ENCODE results near the gene LRRC9.

DNA sequence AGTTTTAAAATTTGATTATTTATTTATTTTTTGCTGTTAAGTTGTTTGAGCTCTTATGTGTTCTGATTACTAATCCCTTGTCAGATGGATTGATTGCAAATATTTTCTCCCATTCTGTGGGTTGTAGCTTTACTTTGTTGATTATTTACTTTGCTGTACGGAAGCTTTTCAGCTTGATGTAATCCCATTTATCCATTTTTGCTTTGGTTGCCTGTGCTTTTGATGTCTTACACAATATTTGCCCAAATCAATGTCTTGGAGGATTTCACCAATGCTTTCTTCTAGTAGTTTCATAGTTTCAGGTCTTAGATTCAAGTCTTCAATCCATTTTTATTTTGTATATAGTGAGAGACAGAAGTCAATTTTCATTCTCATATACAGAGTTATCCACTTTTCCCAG lies 115.2 kb downstream of the LRRC9 start:
- TF ChIP-seq EP300 (IDR thresholded peaks at IDR 0.05; ENCODE audit: borderline replicate concordance): no peak
- TF ChIP-seq, protein P1, sequence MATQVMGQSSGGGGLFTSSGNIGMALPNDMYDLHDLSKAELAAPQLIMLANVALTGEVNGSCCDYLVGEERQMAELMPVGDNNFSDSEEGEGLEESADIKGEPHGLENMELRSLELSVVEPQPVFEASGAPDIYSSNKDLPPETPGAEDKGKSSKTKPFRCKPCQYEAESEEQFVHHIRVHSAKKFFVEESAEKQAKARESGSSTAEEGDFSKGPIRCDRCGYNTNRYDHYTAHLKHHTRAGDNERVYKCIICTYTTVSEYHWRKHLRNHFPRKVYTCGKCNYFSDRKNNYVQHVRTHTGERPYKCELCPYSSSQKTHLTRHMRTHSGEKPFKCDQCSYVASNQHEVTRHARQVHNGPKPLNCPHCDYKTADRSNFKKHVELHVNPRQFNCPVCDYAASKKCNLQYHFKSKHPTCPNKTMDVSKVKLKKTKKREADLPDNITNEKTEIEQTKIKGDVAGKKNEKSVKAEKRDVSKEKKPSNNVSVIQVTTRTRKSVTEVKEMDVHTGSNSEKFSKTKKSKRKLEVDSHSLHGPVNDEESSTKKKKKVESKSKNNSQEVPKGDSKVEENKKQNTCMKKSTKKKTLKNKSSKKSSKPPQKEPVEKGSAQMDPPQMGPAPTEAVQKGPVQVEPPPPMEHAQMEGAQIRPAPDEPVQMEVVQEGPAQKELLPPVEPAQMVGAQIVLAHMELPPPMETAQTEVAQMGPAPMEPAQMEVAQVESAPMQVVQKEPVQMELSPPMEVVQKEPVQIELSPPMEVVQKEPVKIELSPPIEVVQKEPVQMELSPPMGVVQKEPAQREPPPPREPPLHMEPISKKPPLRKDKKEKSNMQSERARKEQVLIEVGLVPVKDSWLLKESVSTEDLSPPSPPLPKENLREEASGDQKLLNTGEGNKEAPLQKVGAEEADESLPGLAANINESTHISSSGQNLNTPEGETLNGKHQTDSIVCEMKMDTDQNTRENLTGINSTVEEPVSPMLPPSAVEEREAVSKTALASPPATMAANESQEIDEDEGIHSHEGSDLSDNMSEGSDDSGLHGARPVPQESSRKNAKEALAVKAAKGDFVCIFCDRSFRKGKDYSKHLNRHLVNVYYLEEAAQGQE (IDR thresholded peaks at IDR 0.05; ENCODE audit: low read depth): no peak
- no peak for TF ChIP-seq TAF1 (IDR thresholded peaks at IDR 0.05; ENCODE audit: low read depth)
